Testis (tissue), 2 donors: ENCODE data around the gene PNPLA8.

Experiments
- CTCF ChIP-seq, 3 experiments: fragments of 450-650 bp in 2 of 3; fragments of 200-600 bp in 1 of 3; sonication (generic) in 1 of 3; IDR thresholded peaks; one replicate each; pipeline ENCODE4 v1.5.1; 2016 to 2019; ENCODE audit warnings: antibody characterized with exemption in 3 of 3, mild to moderate bottlenecking in 2 of 3, moderate library complexity in 1 of 3
- POLR2A ChIP-seq: fragments of 450-650 bp; IDR thresholded peaks from one replicate; pipeline ENCODE4 v1.6.1; 2017; ENCODE audit warnings: antibody characterized with exemption, mild to moderate bottlenecking, moderate library complexity

DNA sequence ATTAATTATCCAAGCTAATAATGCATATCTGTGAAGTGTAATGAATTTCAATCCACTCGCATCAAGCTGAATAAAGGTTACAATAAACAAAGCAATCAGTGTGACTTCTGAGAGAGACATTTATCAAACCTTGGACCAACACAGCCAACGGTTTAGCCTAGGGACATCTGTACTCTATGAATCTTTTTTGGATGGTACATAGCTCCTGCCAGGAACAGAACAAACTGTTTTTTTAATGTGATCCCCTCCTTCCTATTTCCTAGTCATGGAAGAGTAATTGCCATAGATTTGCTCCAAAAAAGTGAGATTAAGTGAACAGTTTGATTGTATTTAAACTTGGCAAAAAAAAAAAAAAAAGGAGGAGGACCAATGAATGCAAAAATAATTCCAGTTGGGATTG, 58.5 kb downstream of the PNPLA8 start:
- TF ChIP-seq CTCF (IDR thresholded peaks at IDR 0.05) = no peak
- no peak for TF ChIP-seq POLR2A
